GM21825 (cell line): ENCODE data around the gene BDH1.

ENCODE experiments used
- ATAC-seq: cut with Tn5 transposase; IDR thresholded peaks from one replicate; pipeline ENCODE4 v1.9.1; 2021; ENCODE audit warnings: mild to moderate bottlenecking, moderate library complexity; ENCODE audit not compliant: unreplicated experiment

The BDH1 gene

GRCh38 chr3:197465197-197465995 lies 90.4 kb downstream of the BDH1 start:
- ATAC-seq = no peak

- no peak for ATAC-seq
Measured at GRCh38 chr3:197464794-197465193, 91.0 kb downstream of the BDH1 start.

- no peak for ATAC-seq
Measured at GRCh38 chr3:197463279-197463678, 92.5 kb downstream of the BDH1 start.

GRCh38 chr3:197462808-197463207 lies 93.0 kb downstream of the BDH1 start:
- ATAC-seq = no peak

GRCh38 chr3:197460639-197461038 lies 95.1 kb downstream of the BDH1 start:
- no peak for ATAC-seq

- ATAC-seq = no peak
Measured at GRCh38 chr3:197460002-197460401, 95.8 kb downstream of the BDH1 start.
